Trophoblast cell (in vitro differentiated cells and primary cell): ENCODE data around the gene NOS3.

ENCODE experiments used
- DNase-seq, 2 donors: peaks; one replicate each; pipeline ENCODE4 v3.0.0-alpha.2; 2016
- H2AFZ ChIP-seq: 2 replicates; pipeline ENCODE4 v1.6.1; 2013; ENCODE audit warnings: low read length, moderate library complexity, mild to moderate bottlenecking; ENCODE audit not compliant: insufficient read depth, poor library complexity
- H2AK5ac ChIP-seq: 2 replicates; pipeline ENCODE4 v1.6.1; 2013; ENCODE audit warnings: mild to moderate bottlenecking, low read length
- H2BK120ac ChIP-seq: 2 replicates; pipeline ENCODE4 v1.6.1; 2013; ENCODE audit warnings: low read length, mild to moderate bottlenecking, moderate library complexity; ENCODE audit not compliant: insufficient read depth, poor library complexity
- H2BK12ac ChIP-seq: 2 replicates; pipeline ENCODE4 v1.6.1; 2013; ENCODE audit warnings: mild to moderate bottlenecking, low read length, moderate library complexity
- H2BK5ac ChIP-seq: 2 replicates; pipeline ENCODE4 v1.6.1; 2013; ENCODE audit warnings: low read length, low read depth, moderate library complexity, mild to moderate bottlenecking; ENCODE audit not compliant: poor library complexity
- H3K14ac ChIP-seq: 2 replicates; pipeline ENCODE4 v1.6.1; 2013; ENCODE audit warnings: mild to moderate bottlenecking, low read length
- H3K18ac ChIP-seq: 2 replicates; pipeline ENCODE4 v1.6.1; 2013; ENCODE audit warnings: mild to moderate bottlenecking, low read length
- H3K23ac ChIP-seq: 2 replicates; pipeline ENCODE4 v1.6.1; 2013; ENCODE audit warnings: low read length
- H3K27ac ChIP-seq: 2 replicates; pipeline ENCODE4 v1.5.1; 2013; ENCODE audit warnings: low read depth, mild to moderate bottlenecking, inconsistent platforms, low read length, moderate library complexity
- H3K27me3 ChIP-seq: 2 replicates; pipeline ENCODE4 v1.6.1; 2013; ENCODE audit warnings: inconsistent platforms, mild to moderate bottlenecking, low read length, moderate library complexity; ENCODE audit not compliant: insufficient read depth
- H3K36me3 ChIP-seq, 2 experiments: 1 replicate in 1 of 2; 2 replicates in 1 of 2; pipeline ENCODE4 v1.6.1; 2013; ENCODE audit warnings: low read length in 2 of 2, mild to moderate bottlenecking in 2 of 2, moderate library complexity in 1 of 2; ENCODE audit not compliant: insufficient read depth in 2 of 2, control insufficient read depth in 1 of 2
- H3K4ac ChIP-seq: 2 replicates; pipeline ENCODE4 v1.6.1; 2013; ENCODE audit warnings: low read depth, mild to moderate bottlenecking, low read length, moderate library complexity
- H3K4me1 ChIP-seq, 2 experiments: 1 replicate in 1 of 2; 2 replicates in 1 of 2; pipeline ENCODE4 v1.6.1; 2013; ENCODE audit warnings: low read length in 2 of 2, mild to moderate bottlenecking in 2 of 2, moderate library complexity in 1 of 2; ENCODE audit not compliant: insufficient read depth in 2 of 2, control insufficient read depth in 1 of 2
- H3K4me2 ChIP-seq: 2 replicates; pipeline ENCODE4 v1.6.1; 2013; ENCODE audit warnings: inconsistent platforms, mild to moderate bottlenecking, low read length, moderate library complexity
- H3K4me3 ChIP-seq: 2 replicates; pipeline ENCODE4 v1.5.1; 2013; ENCODE audit warnings: mild to moderate bottlenecking, low read depth, low read length, inconsistent platforms
- H3K79me1 ChIP-seq: one replicate; pipeline ENCODE4 v1.6.1; 2013; ENCODE audit warnings: low read length
- H3K79me2 ChIP-seq: 2 replicates; pipeline ENCODE4 v1.6.1; 2013; ENCODE audit warnings: low read length, mild to moderate bottlenecking; ENCODE audit not compliant: control insufficient read depth, insufficient read depth, poor library complexity
- H3K9ac ChIP-seq: 2 replicates; pipeline ENCODE4 v1.6.1; 2013; ENCODE audit warnings: mild to moderate bottlenecking, low read length
- H3K9me3 ChIP-seq: 2 replicates; pipeline ENCODE4 v1.6.1; 2013; ENCODE audit warnings: low read depth, mild to moderate bottlenecking, control low read depth, inconsistent platforms, low read length; ENCODE audit not compliant: insufficient read depth
- H4K12ac ChIP-seq: 2 replicates; pipeline ENCODE4 v1.6.1; 2013; ENCODE audit warnings: low read depth, mild to moderate bottlenecking, low read length, moderate library complexity
- H4K8ac ChIP-seq: 2 replicates; pipeline ENCODE4 v1.6.1; 2013; ENCODE audit warnings: low read depth, mild to moderate bottlenecking, low read length, moderate library complexity
- H4K91ac ChIP-seq: one replicate; pipeline ENCODE4 v1.6.1; 2013; ENCODE audit warnings: low read depth, mild to moderate bottlenecking, low read length, moderate library complexity
- WGBS: extraction: QIAGEN DNeasy Blood & Tissue Kit; methylation state at CpG from one replicate; pipeline ENCODE4 v1.1.7; 2013; ENCODE audit warnings: missing lambda C conversion rate; ENCODE audit not compliant: insufficient read length, insufficient coverage; ENCODE audit errors: extremely low coverage; 5-methylcytosine and 5-hydroxymethylcytosine counted together

NOS3 gene

GRCh38 chr7:150986556-150986955 is 4.3 kb upstream of the NOS3 start:
- Histone ChIP-seq H2AK5ac (no peak overlapping the region), H4K91ac (no peak overlapping the region), H3K4me1 (no peaks in the 10 kb centered on the region), H3K4me2 (no peak overlapping the region), H3K27me3 (no peaks in the 10 kb centered on the region), H3K23ac (no peak overlapping the region), H3K4ac (no peak overlapping the region), H3K14ac (no peak overlapping the region), H3K9ac (no peak overlapping the region), H3K27ac (no peak overlapping the region), H3K18ac (no peak overlapping the region), H4K12ac (no peak overlapping the region), H2BK120ac (no peak overlapping the region), H2AFZ (no peak overlapping the region), H2BK12ac (no peak overlapping the region), H3K79me2 (no peaks in the 10 kb centered on the region), H4K8ac (no peak overlapping the region), H3K9me3 (peaks cover 16% of the 10 kb centered on the region), H2BK5ac (no peak overlapping the region), H3K36me3 (no peaks in the 10 kb centered on the region), H3K4me3 (no peak overlapping the region), H3K79me1 (no peaks in the 10 kb centered on the region)
- no CpG with 5 or more reads among the region's 5 CpGs for WGBS
- DNase-seq: no peak

GRCh38 chr7:150988230-150989226 is 2.3 kb upstream of the NOS3 start:
- peak overlapping the region; percentile 48 for H3K4me2 ChIP-seq
- H3K4me3 ChIP-seq: no peak overlapping the region
- H2AFZ ChIP-seq: no peak overlapping the region
- H3K14ac ChIP-seq: no peak overlapping the region
- whole genome bisulfite sequencing: no CpG with 5 or more reads among the region's 31 CpGs
- H3K79me1 ChIP-seq: no peaks in the 10 kb centered on the region
- no peak overlapping the region for H3K4ac ChIP-seq
- H3K9me3 ChIP-seq: peaks cover 16% of the 10 kb centered on the region
- H3K27ac ChIP-seq: no peak overlapping the region
- no peak overlapping the region for H2BK120ac ChIP-seq
- no peak for DNase-seq
- H3K23ac ChIP-seq: no peak overlapping the region
- no peak overlapping the region for H4K12ac ChIP-seq
- H3K36me3 ChIP-seq: no peaks in the 10 kb centered on the region
- no peak overlapping the region for H4K91ac ChIP-seq
- no peak overlapping the region for H2BK12ac ChIP-seq
- no peaks in the 10 kb centered on the region for H3K79me2 ChIP-seq
- H2BK5ac ChIP-seq: no peak overlapping the region
- H4K8ac ChIP-seq: no peak overlapping the region
- H3K4me1 ChIP-seq: no peaks in the 10 kb centered on the region
- no peaks in the 10 kb centered on the region for H3K27me3 ChIP-seq
- no peak overlapping the region for H2AK5ac ChIP-seq
- no peak overlapping the region for H3K9ac ChIP-seq
- no peak overlapping the region for H3K18ac ChIP-seq

GRCh38 chr7:150989456-150989855 is 1.4 kb upstream of the NOS3 start:
- no peak overlapping the region for H4K8ac ChIP-seq
- no peaks in the 10 kb centered on the region for H3K79me1 ChIP-seq
- no peak overlapping the region for H3K27ac ChIP-seq
- no peak overlapping the region for H3K9ac ChIP-seq
- no peak overlapping the region for H3K4me3 ChIP-seq
- no peaks in the 10 kb centered on the region for H3K4me1 ChIP-seq
- H3K4me2 ChIP-seq: no peak overlapping the region
- WGBS: no CpG with 5 or more reads among the region's 7 CpGs
- H3K79me2 ChIP-seq: no peaks in the 10 kb centered on the region
- no peak overlapping the region for H3K23ac ChIP-seq
- no peak overlapping the region for H4K12ac ChIP-seq
- no peak overlapping the region for H2AFZ ChIP-seq
- H2BK12ac ChIP-seq: no peak overlapping the region
- no peak overlapping the region for H3K14ac ChIP-seq
- no peaks in the 10 kb centered on the region for H3K36me3 ChIP-seq
- no peak overlapping the region for H2BK120ac ChIP-seq
- peaks cover 16% of the 10 kb centered on the region for H3K9me3 ChIP-seq
- DNase-seq: no peak
- H3K4ac ChIP-seq: no peak overlapping the region
- no peak overlapping the region for H3K18ac ChIP-seq
- H4K91ac ChIP-seq: no peak overlapping the region
- no peaks in the 10 kb centered on the region for H3K27me3 ChIP-seq
- H2BK5ac ChIP-seq: no peak overlapping the region
- no peak overlapping the region for H2AK5ac ChIP-seq

GRCh38 chr7:150992051-150992640 is 1.3 kb downstream of the NOS3 start:
- Histone ChIP-seq H3K27ac (no peak overlapping the region), H3K36me3 (no peaks in the 10 kb centered on the region), H2BK12ac (no peak overlapping the region), H3K79me1 (no peaks in the 10 kb centered on the region), H3K14ac (no peak overlapping the region), H3K4me2 (no peak overlapping the region), H3K9me3 (peaks cover 16% of the 10 kb centered on the region), H3K9ac (no peak overlapping the region), H4K8ac (no peak overlapping the region), H3K4me1 (no peaks in the 10 kb centered on the region), H4K12ac (no peak overlapping the region), H2AK5ac (no peak overlapping the region), H3K18ac (no peak overlapping the region), H3K4me3 (no peak overlapping the region), H3K23ac (no peak overlapping the region), H2BK5ac (no peak overlapping the region), H2AFZ (no peak overlapping the region), H4K91ac (no peak overlapping the region), H3K4ac (no peak overlapping the region), H3K27me3 (no peaks in the 10 kb centered on the region), H2BK120ac (no peak overlapping the region), H3K79me2 (no peaks in the 10 kb centered on the region)
- no CpG with 5 or more reads among the region's 6 CpGs for WGBS
- DNase-seq: no peak
